Calu3 (cell line): ENCODE measurements around the gene TACC3. TPM values are rescaled to one million over a fixed set of nuclear protein-coding genes. Genes with fewer than 3 reads are reported as not detected.

Source experiments
- BruUV-seq: library from RNA; stranded (reverse); fragments of 400-500 nt; replicated peaks from 2 replicates; lab custom pipeline; 2021; lab: Mats Ljungman, UMichigan
- CTCF ChIA-PET: fragments of 300-600 bp; sonication (Branson Sonifier 250); formaldehyde crosslinking; loops from one replicate; lab custom pipeline; 2022; ENCODE audit warnings: antibody characterized with exemption; lab: Charles Lee
- DNase-seq: peaks from one replicate; pipeline ENCODE4 v3.0.0; 2022
- H3K27ac Mint-ChIP-seq: one replicate; pipeline ENCODE4 v1.8.0; 2022; ENCODE audit warnings: mixed read lengths; ENCODE audit not compliant: unreplicated experiment
- H3K27me3 Mint-ChIP-seq: one replicate; pipeline ENCODE4 v1.8.0; 2022; ENCODE audit warnings: mixed read lengths; ENCODE audit not compliant: unreplicated experiment
- H3K36me3 Mint-ChIP-seq: one replicate; pipeline ENCODE4 v1.8.0; 2022; ENCODE audit warnings: mild to moderate bottlenecking, moderate library complexity, mixed read lengths; ENCODE audit not compliant: insufficient read depth, unreplicated experiment
- H3K4me1 Mint-ChIP-seq: one replicate; pipeline ENCODE4 v1.8.0; 2022; ENCODE audit warnings: mild to moderate bottlenecking, low read depth, mixed read lengths; ENCODE audit not compliant: unreplicated experiment
- H3K4me3 Mint-ChIP-seq: one replicate; pipeline ENCODE4 v1.8.0; 2022; ENCODE audit warnings: mild to moderate bottlenecking, low read depth, moderate library complexity, mixed read lengths; ENCODE audit not compliant: unreplicated experiment
- H3K9me3 Mint-ChIP-seq: one replicate; pipeline ENCODE4 v1.8.0; 2022; ENCODE audit warnings: low read depth, mixed read lengths; ENCODE audit not compliant: unreplicated experiment
- intact Hi-C: fragments of 100-400 bp; cut with micrococcal nuclease; formaldehyde crosslinking; loops from one replicate; pipeline ENCODE4 v1.10.0; 2022; ENCODE audit not compliant: unreplicated experiment
- total RNA-seq: library from RNA; stranded (reverse); gene quantifications from 2 replicates; pipeline ENCODE4 v1.2.3, GENCODE V29; 2022
- TF ChIP-seq, protein P1 (sequence below): fragments of 200-600 bp; IDR thresholded peaks from one replicate; pipeline ENCODE4 v1.8.0; 2022; ENCODE audit warnings: antibody characterized with exemption; ENCODE audit not compliant: unreplicated experiment

Gene TACC3
- total RNA-seq, 1 experiment from 2014 or later = 95.9 TPM

GRCh38 chr4:1758306-1759121 lies 37.2 kb downstream of the TACC3 start:
- no peak for DNase-seq
- Mint-ChIP-seq H3K27me3 (peaks cover 8% of the 10 kb centered on the region), H3K9me3 (no peaks in the 10 kb centered on the region), H3K27ac (no peak overlapping the region), H3K4me3 (no peak overlapping the region), H3K4me1 (no peaks in the 10 kb centered on the region), H3K36me3 (no peaks in the 10 kb centered on the region)
- intact Hi-C loops = no loop called here
- CTCF ChIA-PET = interaction anchor here (0.6 to 0.7 kb wide), 3 partner anchors 25 to 635 kb away, joined by 3 to 4 read pairs (median 3); no protein-coding TSS in a partner anchor
- TF ChIP-seq, protein P1, sequence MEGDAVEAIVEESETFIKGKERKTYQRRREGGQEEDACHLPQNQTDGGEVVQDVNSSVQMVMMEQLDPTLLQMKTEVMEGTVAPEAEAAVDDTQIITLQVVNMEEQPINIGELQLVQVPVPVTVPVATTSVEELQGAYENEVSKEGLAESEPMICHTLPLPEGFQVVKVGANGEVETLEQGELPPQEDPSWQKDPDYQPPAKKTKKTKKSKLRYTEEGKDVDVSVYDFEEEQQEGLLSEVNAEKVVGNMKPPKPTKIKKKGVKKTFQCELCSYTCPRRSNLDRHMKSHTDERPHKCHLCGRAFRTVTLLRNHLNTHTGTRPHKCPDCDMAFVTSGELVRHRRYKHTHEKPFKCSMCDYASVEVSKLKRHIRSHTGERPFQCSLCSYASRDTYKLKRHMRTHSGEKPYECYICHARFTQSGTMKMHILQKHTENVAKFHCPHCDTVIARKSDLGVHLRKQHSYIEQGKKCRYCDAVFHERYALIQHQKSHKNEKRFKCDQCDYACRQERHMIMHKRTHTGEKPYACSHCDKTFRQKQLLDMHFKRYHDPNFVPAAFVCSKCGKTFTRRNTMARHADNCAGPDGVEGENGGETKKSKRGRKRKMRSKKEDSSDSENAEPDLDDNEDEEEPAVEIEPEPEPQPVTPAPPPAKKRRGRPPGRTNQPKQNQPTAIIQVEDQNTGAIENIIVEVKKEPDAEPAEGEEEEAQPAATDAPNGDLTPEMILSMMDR = no peak
- BruUV-seq = no TSS peak

GRCh38 chr4:1759170-1759817 lies 38.0 kb downstream of the TACC3 start:
- CTCF ChIA-PET = interaction anchor here (0.7 kb wide), 1 partner anchor 634 kb away, joined by 3 read pairs; no protein-coding TSS in a partner anchor
- intact Hi-C loops = no loop called here
- no peaks in the 10 kb centered on the region for H3K4me1 Mint-ChIP-seq
- TF ChIP-seq, protein P1 = no peak
- H3K27ac Mint-ChIP-seq = no peak overlapping the region
- H3K36me3 Mint-ChIP-seq = no peaks in the 10 kb centered on the region
- no peaks in the 10 kb centered on the region for H3K9me3 Mint-ChIP-seq
- no peak overlapping the region for H3K4me3 Mint-ChIP-seq
- peaks cover 8% of the 10 kb centered on the region for H3K27me3 Mint-ChIP-seq
- no peak for DNase-seq
- no TSS peak for BruUV-seq

- CTCF ChIA-PET = no interaction called here
- BruUV-seq = no TSS peak
- intact Hi-C loops = no loop called here
- no peak for DNase-seq
- no peaks in the 10 kb centered on the region for H3K9me3 Mint-ChIP-seq
- no peaks in the 10 kb centered on the region for H3K36me3 Mint-ChIP-seq
- no peak overlapping the region for H3K27ac Mint-ChIP-seq
- no peaks in the 10 kb centered on the region for H3K4me1 Mint-ChIP-seq
- TF ChIP-seq, protein P1 = no peak
- H3K27me3 Mint-ChIP-seq = peaks cover 8% of the 10 kb centered on the region
- no peak overlapping the region for H3K4me3 Mint-ChIP-seq
Measured at GRCh38 chr4:1759818-1760223, 38.5 kb downstream of the TACC3 start.

DNA sequence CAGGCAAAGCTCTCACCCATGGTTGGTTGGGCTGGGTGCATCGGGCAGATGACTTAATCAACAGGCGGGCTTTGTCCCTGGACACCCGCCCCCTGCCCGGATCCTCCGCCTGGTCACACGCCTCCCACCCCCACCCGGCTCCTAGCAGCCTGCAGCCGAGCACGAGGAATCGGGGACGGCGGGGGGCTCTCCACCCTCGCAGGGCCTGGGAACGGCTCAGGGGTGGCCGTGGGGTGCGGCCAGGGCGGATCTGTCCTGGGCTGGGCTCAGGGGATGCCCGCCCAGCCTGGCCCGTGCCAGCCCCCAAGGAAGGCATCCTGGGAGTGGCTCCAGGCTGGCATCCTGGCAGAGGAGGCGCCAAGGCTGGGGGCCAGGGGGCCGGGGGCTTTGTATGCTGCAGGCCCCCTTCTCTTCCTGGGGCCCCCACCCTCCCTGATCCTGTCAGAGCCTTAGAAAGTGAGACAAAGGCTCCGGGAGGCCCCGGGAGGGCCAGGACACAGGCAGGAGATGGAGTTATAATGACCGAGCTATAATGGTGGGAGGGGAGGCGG lies 39.3 kb downstream of the TACC3 start:
- Mint-ChIP-seq H3K36me3 (no peaks in the 10 kb centered on the region), H3K27me3 (peaks cover 8% of the 10 kb centered on the region), H3K4me1 (peaks cover 4% of the 10 kb centered on the region), H3K4me3 (no peak overlapping the region), H3K9me3 (no peaks in the 10 kb centered on the region), H3K27ac (no peak overlapping the region)
- no TSS peak for BruUV-seq
- CTCF ChIA-PET = interaction anchor here (0.6 kb wide), 1 partner anchor 22 kb away, joined by 4 read pairs; no protein-coding TSS in a partner anchor
- TF ChIP-seq, protein P1 = no peak
- intact Hi-C loops = no loop called here
- no peak for DNase-seq
